GM21381 (cell line): ENCODE results near the gene ANKRD34A.

Source experiments
- ATAC-seq: cut with Tn5 transposase; IDR thresholded peaks from one replicate; pipeline ENCODE4 v1.9.1; 2021; ENCODE audit warnings: mild to moderate bottlenecking, moderate library complexity; ENCODE audit not compliant: unreplicated experiment

ANKRD34A gene

GRCh38 chr1:145974721-145975120 is 10.3 kb upstream of the ANKRD34A start:
- ATAC-seq = no peak

- no peak for ATAC-seq
Observed at GRCh38 chr1:145972580-145972979, 8.2 kb upstream of the ANKRD34A start.

GRCh38 chr1:145967288-145967687 is 2.9 kb upstream of the ANKRD34A start:
- no peak for ATAC-seq

GRCh38 chr1:145965119-145965744 is 857 bp upstream of the ANKRD34A start:
- no peak for ATAC-seq

- no peak for ATAC-seq
Observed at GRCh38 chr1:145963265-145964019, 933 bp downstream of the ANKRD34A start.

- no peak for ATAC-seq
Observed at GRCh38 chr1:145962157-145963102, 1.9 kb downstream of the ANKRD34A start.

DNA sequence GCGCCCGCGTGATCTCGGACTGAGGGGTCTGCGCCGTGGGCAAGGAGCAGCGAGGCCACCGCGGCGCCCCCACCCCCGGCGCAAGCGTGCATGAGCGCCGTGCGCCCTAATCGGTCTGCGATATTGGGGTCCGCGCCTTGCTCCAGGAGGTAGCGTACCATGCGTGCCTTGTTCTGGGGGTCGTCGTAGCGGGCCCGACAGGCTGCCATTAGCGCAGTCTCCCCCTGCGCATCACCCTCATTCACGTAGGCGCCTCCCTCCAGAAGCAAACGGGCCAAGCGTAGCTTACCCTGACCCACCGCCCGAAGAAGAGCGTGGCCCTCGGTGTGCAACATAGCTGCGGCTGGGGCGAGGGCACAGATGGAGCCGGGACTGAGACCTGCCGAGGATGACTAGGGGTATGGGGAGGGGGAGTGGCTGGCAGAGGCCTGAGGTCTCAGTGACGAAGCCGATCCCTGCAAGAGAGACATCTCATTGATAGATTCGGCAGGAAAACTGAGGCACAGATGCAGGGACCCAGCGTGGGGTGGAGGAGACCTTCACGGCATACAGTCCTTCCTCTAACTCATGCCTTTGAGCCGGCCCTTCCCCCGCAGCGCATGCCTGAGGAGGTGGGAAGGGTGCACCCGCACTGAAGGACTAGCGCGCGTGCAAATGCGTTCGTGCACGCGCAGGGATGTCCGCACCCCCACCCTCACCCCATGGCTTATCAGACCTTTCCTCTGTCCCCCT is 2.8 kb downstream of the ANKRD34A start:
- ATAC-seq = no peak

DNA sequence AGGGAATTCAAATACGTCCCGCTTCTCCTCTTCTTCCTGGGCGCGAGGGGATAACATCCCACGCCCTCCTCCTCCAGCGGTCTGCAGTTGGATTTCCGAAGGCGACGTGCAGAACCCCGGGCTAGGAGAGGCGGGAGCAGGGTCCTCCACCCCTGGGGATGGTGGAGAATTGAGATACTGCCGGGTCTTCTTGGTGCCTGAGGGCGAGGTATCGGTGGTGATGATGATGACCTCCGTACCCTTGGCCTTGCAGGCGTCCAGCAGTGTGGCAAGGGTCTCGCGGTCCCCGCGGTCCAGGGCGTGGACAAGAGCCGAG is 3.3 kb downstream of the ANKRD34A start:
- no peak for ATAC-seq

- no peak for ATAC-seq
Observed at GRCh38 chr1:145960468-145961108, 3.8 kb downstream of the ANKRD34A start.

GRCh38 chr1:145959957-145960467 is 4.4 kb downstream of the ANKRD34A start:
- no peak for ATAC-seq

- ATAC-seq = no peak
Observed at GRCh38 chr1:145959333-145959732, 5.0 kb downstream of the ANKRD34A start.

DNA sequence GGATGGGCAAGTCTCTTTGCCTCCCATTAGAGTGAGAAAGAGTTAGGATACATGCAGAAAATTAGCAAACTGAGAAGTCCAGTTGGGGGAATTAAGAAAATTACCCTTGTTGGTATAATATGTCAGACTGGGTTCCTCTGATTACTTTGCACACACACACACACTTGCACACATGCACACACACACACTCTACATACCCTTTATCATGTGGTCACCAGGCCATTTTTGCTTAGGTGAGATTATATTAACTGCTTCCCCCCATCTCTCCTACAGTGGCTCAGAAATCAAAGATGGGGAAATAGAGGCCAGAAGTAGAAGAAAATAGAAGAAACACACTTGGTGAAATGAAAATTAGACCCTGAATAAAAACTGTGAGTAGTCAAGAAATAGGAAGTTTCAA is 5.6 kb downstream of the ANKRD34A start:
- ATAC-seq = no peak

DNA sequence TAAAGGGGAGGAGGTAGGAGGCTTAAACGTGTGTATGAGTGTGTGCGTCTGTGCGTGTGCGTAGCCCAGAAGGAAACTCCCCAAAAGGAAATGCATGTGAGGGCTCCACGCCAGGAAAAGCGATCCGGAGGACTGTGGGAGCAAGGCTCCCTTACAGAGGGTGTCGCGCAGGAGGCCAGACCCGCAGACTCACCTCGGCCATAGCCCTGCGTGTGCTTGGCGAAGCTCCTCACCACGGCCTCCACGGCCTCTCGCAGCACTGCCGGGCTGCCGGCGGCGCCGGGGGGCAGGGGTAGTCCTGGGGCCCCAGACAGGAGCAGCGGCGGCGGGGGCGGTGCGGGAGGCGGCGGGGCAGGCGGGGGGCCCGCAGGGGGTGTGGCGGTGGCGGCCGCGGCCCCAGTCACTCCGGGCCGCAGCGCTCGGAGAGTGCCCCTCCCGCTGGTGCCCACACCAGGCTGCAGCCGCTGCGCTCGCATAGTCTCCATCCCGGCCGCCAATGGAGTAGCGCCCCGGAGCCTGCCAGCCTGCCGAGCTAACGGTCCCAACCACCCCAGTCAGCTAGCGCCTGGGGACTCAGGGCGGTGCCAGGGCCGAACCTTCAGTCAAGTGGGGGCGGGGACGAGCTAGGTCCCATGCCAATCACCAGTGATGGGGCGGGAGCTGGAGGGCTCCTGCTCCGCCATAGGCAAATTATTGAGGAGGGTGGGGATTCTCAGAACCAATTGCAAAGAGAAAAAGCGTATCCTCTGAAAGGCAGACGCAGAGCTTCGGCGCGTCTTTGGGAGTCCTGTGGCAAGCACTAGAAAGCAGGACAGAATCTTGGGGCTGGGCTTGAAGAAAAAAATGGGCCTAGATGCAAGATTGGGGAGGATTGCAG is 6.7 kb downstream of the ANKRD34A start, which contains the start of gene LIX1L:
Gene LIX1L, minus strand, starts transcription at position 575 of the 877 bp plus-strand sequence. Its CDS starts 90 bp downstream, at position 485.
- ATAC-seq = peak; percentile 85

DNA sequence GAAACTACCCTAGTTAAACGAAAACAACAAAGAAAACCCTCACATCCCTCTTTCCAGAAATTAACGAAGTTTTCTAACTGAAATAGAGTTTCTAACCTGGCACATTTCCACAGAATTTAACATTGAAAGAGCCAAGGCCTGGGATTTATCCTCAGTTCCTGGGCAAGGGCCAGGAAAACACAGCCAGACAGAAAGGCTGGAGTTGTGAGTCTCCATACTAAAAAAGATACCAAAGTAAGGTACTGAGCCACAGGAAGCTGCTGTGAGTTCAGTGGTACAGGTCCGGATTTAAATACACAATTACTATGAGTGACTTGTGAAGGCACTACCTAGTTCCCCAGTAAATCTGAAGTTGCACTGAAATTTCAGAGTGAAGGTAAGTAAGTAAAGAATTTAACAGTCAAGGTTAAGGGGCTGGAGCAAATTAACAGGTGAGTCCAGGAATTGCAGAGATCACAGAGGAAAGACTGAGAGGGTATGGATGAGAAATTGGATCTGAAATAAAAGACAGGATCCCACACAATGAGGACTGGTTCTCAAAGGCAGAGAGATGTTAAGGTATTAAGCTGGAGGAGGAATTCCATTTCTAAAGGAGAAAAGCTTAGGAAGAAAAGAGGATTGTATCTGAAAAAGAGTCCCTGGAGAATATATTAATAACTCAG is 7.5 kb downstream of the ANKRD34A start:
- ATAC-seq = no peak

- ATAC-seq = no peak
Observed at GRCh38 chr1:145956361-145956760, 8.0 kb downstream of the ANKRD34A start.

- no peak for ATAC-seq
Observed at GRCh38 chr1:145955436-145955835, 8.9 kb downstream of the ANKRD34A start.

- ATAC-seq = no peak
Observed at GRCh38 chr1:145953861-145954260, 10.5 kb downstream of the ANKRD34A start.

- ATAC-seq = no peak
Observed at GRCh38 chr1:145952903-145953302, 11.5 kb downstream of the ANKRD34A start.

DNA sequence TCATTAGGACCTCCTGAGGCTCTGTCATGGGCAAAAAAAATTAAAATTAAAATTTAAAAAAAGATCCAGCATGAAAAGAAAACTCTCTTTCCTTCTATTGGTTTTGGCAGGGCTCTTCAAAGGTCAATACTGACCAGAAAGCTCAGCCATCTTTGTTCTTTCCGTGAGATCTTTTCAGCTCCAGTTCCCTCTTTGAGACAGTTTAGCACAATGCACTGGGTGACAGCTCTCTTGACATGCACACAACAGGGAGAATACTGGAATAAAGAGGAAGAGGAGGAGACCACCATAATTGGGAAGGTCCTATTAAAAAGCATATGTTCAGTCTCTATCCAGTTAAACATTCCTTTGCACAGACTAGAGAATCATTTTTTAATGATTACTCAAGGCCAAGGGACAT is 12.8 kb downstream of the ANKRD34A start:
- ATAC-seq = no peak
